NCI-H2107 (cell line): ENCODE data around the gene BRSK2.

Experiments
- DNase-seq: peaks from one replicate; lab custom pipeline; 2025; lab: John Stamatoyannopoulos, UW

BRSK2 gene

GRCh38 chr11:1453611-1454034 is 63.9 kb downstream of the BRSK2 start:
- no peak for DNase-seq

- no peak for DNase-seq
Observed at GRCh38 chr11:1454576-1454975, 64.8 kb downstream of the BRSK2 start.

- no peak for DNase-seq
Observed at GRCh38 chr11:1455032-1455762, 65.5 kb downstream of the BRSK2 start.

GRCh38 chr11:1455763-1456060 is 66.0 kb downstream of the BRSK2 start:
- DNase-seq: no peak

- DNase-seq: no peak
Observed at GRCh38 chr11:1456176-1456575, 66.4 kb downstream of the BRSK2 start.

GRCh38 chr11:1456596-1457325 is 67.0 kb downstream of the BRSK2 start:
- DNase-seq: no peak

- no peak for DNase-seq
Observed at GRCh38 chr11:1457326-1457680, 67.6 kb downstream of the BRSK2 start.

GRCh38 chr11:1457856-1458255 is 68.1 kb downstream of the BRSK2 start:
- DNase-seq: no peak

- DNase-seq: peak; percentile 76
Observed at GRCh38 chr11:1458340-1459218, 68.8 kb downstream of the BRSK2 start.

- no peak for DNase-seq
Observed at GRCh38 chr11:1459219-1459575, 69.5 kb downstream of the BRSK2 start.

- DNase-seq: no peak
Observed at GRCh38 chr11:1459764-1460395, 70.1 kb downstream of the BRSK2 start.

GRCh38 chr11:1460396-1460985 is 70.8 kb downstream of the BRSK2 start:
- DNase-seq: no peak

GRCh38 chr11:1460986-1461825 is 71.5 kb downstream of the BRSK2 start:
- DNase-seq: no peak

GRCh38 chr11:1461826-1462697 is 72.3 kb downstream of the BRSK2 start:
- no peak for DNase-seq

- no peak for DNase-seq
Observed at GRCh38 chr11:1462698-1462975, 72.9 kb downstream of the BRSK2 start.

- DNase-seq: no peak
Observed at GRCh38 chr11:1463056-1463455, 73.3 kb downstream of the BRSK2 start.

- DNase-seq: no peak
Observed at GRCh38 chr11:1466784-1467183, 77.0 kb downstream of the BRSK2 start.

GRCh38 chr11:1467270-1467669 is 77.5 kb downstream of the BRSK2 start:
- no peak for DNase-seq

- DNase-seq: no peak
Observed at GRCh38 chr11:1468002-1468401, 78.3 kb downstream of the BRSK2 start.

- DNase-seq: no peak
Observed at GRCh38 chr11:1468473-1469066, 78.8 kb downstream of the BRSK2 start.
